Measurements from ENCODE around the gene ATP6V1B1.
A peak's percentile ranks its signal among the peaks of the same experiment; 100 is the strongest.

Gene ATP6V1B1

GRCh38 chr2:70935468-70936164 is at the start of gene ATP6V1B1:
Gene ATP6V1B1, plus strand, starts transcription at chr2:70935900. Its CDS starts 55 bp downstream, at chr2:70935955.
- TF ChIP-seq POLR2A (IDR thresholded peaks at IDR 0.05; ENCODE audit: extremely low read depth, insufficient read length) (no peak), MAX (IDR thresholded peaks at IDR 0.05; ENCODE audit: low read depth, low read length) (no peak), MYC (IDR thresholded peaks at IDR 0.05; ENCODE audit: low read depth, low read length) (no peak)
- TF ChIP-seq, protein P1, sequence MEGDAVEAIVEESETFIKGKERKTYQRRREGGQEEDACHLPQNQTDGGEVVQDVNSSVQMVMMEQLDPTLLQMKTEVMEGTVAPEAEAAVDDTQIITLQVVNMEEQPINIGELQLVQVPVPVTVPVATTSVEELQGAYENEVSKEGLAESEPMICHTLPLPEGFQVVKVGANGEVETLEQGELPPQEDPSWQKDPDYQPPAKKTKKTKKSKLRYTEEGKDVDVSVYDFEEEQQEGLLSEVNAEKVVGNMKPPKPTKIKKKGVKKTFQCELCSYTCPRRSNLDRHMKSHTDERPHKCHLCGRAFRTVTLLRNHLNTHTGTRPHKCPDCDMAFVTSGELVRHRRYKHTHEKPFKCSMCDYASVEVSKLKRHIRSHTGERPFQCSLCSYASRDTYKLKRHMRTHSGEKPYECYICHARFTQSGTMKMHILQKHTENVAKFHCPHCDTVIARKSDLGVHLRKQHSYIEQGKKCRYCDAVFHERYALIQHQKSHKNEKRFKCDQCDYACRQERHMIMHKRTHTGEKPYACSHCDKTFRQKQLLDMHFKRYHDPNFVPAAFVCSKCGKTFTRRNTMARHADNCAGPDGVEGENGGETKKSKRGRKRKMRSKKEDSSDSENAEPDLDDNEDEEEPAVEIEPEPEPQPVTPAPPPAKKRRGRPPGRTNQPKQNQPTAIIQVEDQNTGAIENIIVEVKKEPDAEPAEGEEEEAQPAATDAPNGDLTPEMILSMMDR (IDR thresholded peaks at IDR 0.05; ENCODE audit: low read depth, low read length): no peak
- no peak within 1 kb of the TSS for H3K4me3 ChIP-seq (ENCODE audit: low read depth, low read length)
- no peak for DNase-seq (ENCODE audit: low read depth)

DNA sequence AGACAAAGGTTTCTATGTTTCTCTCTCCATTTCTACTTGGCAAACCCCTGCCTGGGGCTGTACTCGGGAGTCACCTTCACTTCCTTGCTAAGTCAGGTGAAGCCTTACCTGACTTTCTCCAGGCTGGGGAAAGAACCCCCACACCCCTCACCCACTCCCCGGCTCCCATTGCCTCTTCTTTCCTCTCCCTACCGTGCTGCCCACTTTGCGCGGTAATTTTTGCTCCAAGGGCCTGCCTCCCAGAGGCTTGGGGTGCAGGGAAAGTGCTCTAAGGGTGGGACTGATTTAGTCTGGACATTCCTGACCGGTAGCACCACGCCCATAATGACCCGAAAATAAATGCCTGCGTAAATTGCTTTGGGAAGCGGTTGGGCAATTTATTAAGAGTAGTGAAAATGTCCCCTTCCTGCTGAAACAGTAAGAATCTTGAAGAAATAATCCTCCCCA is 49.1 kb upstream of the ATP6V1B1 start:
- TF ChIP-seq, protein P1 (IDR thresholded peaks at IDR 0.05; ENCODE audit: low read depth, low read length): no peak
- no peak for TF ChIP-seq MAX (IDR thresholded peaks at IDR 0.05; ENCODE audit: low read depth, low read length)
- no peak for TF ChIP-seq MYC (IDR thresholded peaks at IDR 0.05; ENCODE audit: low read depth, low read length)
- no peak for TF ChIP-seq POLR2A (IDR thresholded peaks at IDR 0.05; ENCODE audit: extremely low read depth, insufficient read length)
- DNase-seq (ENCODE audit: low read depth): no peak
- no peak overlapping the region for H3K4me3 ChIP-seq (ENCODE audit: low read depth, low read length)

- no peak for DNase-seq (ENCODE audit: low read depth)
- TF ChIP-seq MAX (IDR thresholded peaks at IDR 0.05; ENCODE audit: low read depth, low read length) (no peak), POLR2A (IDR thresholded peaks at IDR 0.05; ENCODE audit: extremely low read depth, insufficient read length) (no peak), MYC (IDR thresholded peaks at IDR 0.05; ENCODE audit: low read depth, low read length) (no peak)
- TF ChIP-seq, protein P1 (IDR thresholded peaks at IDR 0.05; ENCODE audit: low read depth, low read length): no peak
- H3K4me3 ChIP-seq (ENCODE audit: low read depth, low read length): no peak overlapping the region
Measured at GRCh38 chr2:70887208-70887549, 48.5 kb upstream of the ATP6V1B1 start.

GRCh38 chr2:70887550-70888246 is 48.0 kb upstream of the ATP6V1B1 start:
- no peak overlapping the region for H3K4me3 ChIP-seq (ENCODE audit: low read depth, low read length)
- peak; percentile 51 for DNase-seq (ENCODE audit: low read depth)
- TF ChIP-seq POLR2A (IDR thresholded peaks at IDR 0.05; ENCODE audit: extremely low read depth, insufficient read length) (no peak), MYC (IDR thresholded peaks at IDR 0.05; ENCODE audit: low read depth, low read length) (no peak), MAX (IDR thresholded peaks at IDR 0.05; ENCODE audit: low read depth, low read length) (no peak)
- TF ChIP-seq, protein P1 (IDR thresholded peaks at IDR 0.05; ENCODE audit: low read depth, low read length): no peak

GRCh38 chr2:70888366-70888922 is 47.3 kb upstream of the ATP6V1B1 start:
- no peak for DNase-seq (ENCODE audit: low read depth)
- H3K4me3 ChIP-seq (ENCODE audit: low read depth, low read length): no peak overlapping the region
- TF ChIP-seq MAX (IDR thresholded peaks at IDR 0.05; ENCODE audit: low read depth, low read length) (no peak), POLR2A (IDR thresholded peaks at IDR 0.05; ENCODE audit: extremely low read depth, insufficient read length) (no peak), MYC (IDR thresholded peaks at IDR 0.05; ENCODE audit: low read depth, low read length) (no peak)
- TF ChIP-seq, protein P1 (IDR thresholded peaks at IDR 0.05; ENCODE audit: low read depth, low read length): no peak

Measured in NB4 (cell line).